IMR-90 (cell line): ENCODE measurements around the gene SUGCT. TPM values are rescaled to one million over a fixed set of nuclear protein-coding genes. Genes with fewer than 3 reads are reported as not detected.

Experiments used
- ATAC-seq: fragments of 200-7000 bp; cut with Tn5 transposase; 2 replicates; pipeline ENCODE4 v1.9.1; 2020; ENCODE audit warnings: low read depth, mild to moderate bottlenecking, moderate library complexity
- BruUV-seq: library from RNA; stranded (reverse); fragments of 400-500 nt; replicated peaks from 2 replicates; lab custom pipeline; 2021; lab: Mats Ljungman, UMichigan
- CTCF ChIA-PET: fragments of 300-600 bp; formaldehyde crosslinking; extraction: SDS; loops from one replicate; lab custom pipeline; 2021; ENCODE audit warnings: antibody characterized with exemption; lab: Yijun Ruan, JAX
- POLR2A ChIA-PET: fragments of 300-600 bp; sonication (Branson Sonifier 250); formaldehyde crosslinking; loops from one replicate; lab custom pipeline; 2022; ENCODE audit warnings: antibody characterized with exemption; ENCODE audit not compliant: unreplicated experiment; lab: Charles Lee
- DNase-seq: peaks from one replicate; pipeline ENCODE4 v3.0.0; 2013
- H2AFZ ChIP-seq: replicated peaks from 2 replicates; pipeline ENCODE3; 2013; ENCODE audit warnings: low read length, mild to moderate bottlenecking; ENCODE audit not compliant: poor library complexity
- H2AK5ac ChIP-seq: 2 replicates; pipeline ENCODE4 v1.6.1; 2013; ENCODE audit warnings: low read depth, low read length, inconsistent platforms
- H2AK9ac ChIP-seq: replicated peaks from 2 replicates; pipeline ENCODE3; 2013; ENCODE audit warnings: mild to moderate bottlenecking, low read depth, low read length, moderate library complexity; ENCODE audit not compliant: poor library complexity
- H2BK120ac ChIP-seq: 2 replicates; pipeline ENCODE4 v1.6.1; 2013; ENCODE audit warnings: low read depth, low read length, inconsistent platforms
- H2BK15ac ChIP-seq: 3 replicates; pipeline ENCODE4 v1.6.1; 2013; ENCODE audit warnings: low read depth, low read length, inconsistent platforms
- H2BK20ac ChIP-seq: 2 replicates; pipeline ENCODE4 v1.6.1; 2013; ENCODE audit warnings: low read depth, mild to moderate bottlenecking, inconsistent platforms, low read length, moderate library complexity
- H2BK5ac ChIP-seq: 2 replicates; pipeline ENCODE4 v1.6.1; 2013; ENCODE audit warnings: mild to moderate bottlenecking, low read depth, low read length, inconsistent platforms; ENCODE audit not compliant: poor library complexity, severe bottlenecking
- H3K14ac ChIP-seq: replicated peaks from 2 replicates; pipeline ENCODE4 v1.6.1; 2013; ENCODE audit warnings: low read depth, low read length, inconsistent platforms
- H3K18ac ChIP-seq: 2 replicates; pipeline ENCODE4 v1.6.1; 2013; ENCODE audit warnings: low read depth, low read length, control low read depth
- H3K23ac ChIP-seq: 2 replicates; pipeline ENCODE4 v1.6.1; 2013; ENCODE audit warnings: low read depth, low read length, inconsistent platforms
- H3K27ac ChIP-seq: 2 replicates; pipeline ENCODE4 v1.5.1; 2013; ENCODE audit warnings: mild to moderate bottlenecking, control low read depth, low read length; ENCODE audit not compliant: insufficient read depth
- H3K27me3 ChIP-seq: 2 replicates; pipeline ENCODE4 v1.6.1; 2013; ENCODE audit warnings: low read length; ENCODE audit not compliant: control insufficient read depth, insufficient read depth
- H3K36me3 ChIP-seq: 2 replicates; pipeline ENCODE4 v1.6.1; 2013; ENCODE audit warnings: low read length, mixed read lengths; ENCODE audit not compliant: control insufficient read depth, insufficient read depth
- H3K4ac ChIP-seq: 2 replicates; pipeline ENCODE4 v1.6.1; 2013; ENCODE audit warnings: low read depth, low read length, inconsistent platforms
- H3K4me1 ChIP-seq: 2 replicates; pipeline ENCODE4 v1.6.1; 2013; ENCODE audit warnings: low read length, mixed read lengths; ENCODE audit not compliant: control insufficient read depth, insufficient read depth
- H3K4me2 ChIP-seq: 2 replicates; pipeline ENCODE4 v1.6.1; 2013; ENCODE audit warnings: low read depth, mild to moderate bottlenecking, control low read depth, low read length, moderate library complexity
- H3K4me3 ChIP-seq: 2 replicates; pipeline ENCODE4 v1.5.1; 2013; ENCODE audit warnings: low read depth, mild to moderate bottlenecking, control low read depth, low read length, moderate library complexity; ENCODE audit not compliant: insufficient read depth
- H3K56ac ChIP-seq: 2 replicates; pipeline ENCODE4 v1.6.1; 2013; ENCODE audit warnings: low read length, inconsistent platforms; ENCODE audit not compliant: insufficient read depth; ENCODE audit errors: extremely low read depth
- H3K79me1 ChIP-seq, 2 experiments: 2 replicates each; pipeline ENCODE4 v1.6.1; 2013; ENCODE audit warnings: low read length in 2 of 2, inconsistent platforms in 1 of 2, low read depth in 1 of 2
- H3K9ac ChIP-seq: 2 replicates; pipeline ENCODE4 v1.6.1; 2013; ENCODE audit warnings: low read depth, low read length, control low read depth
- H3K9me1 ChIP-seq: 2 replicates; pipeline ENCODE4 v1.6.1; 2013; ENCODE audit warnings: low read length, inconsistent platforms; ENCODE audit not compliant: insufficient read depth
- H3K9me3 ChIP-seq: 2 replicates; pipeline ENCODE4 v1.6.1; 2013; ENCODE audit warnings: low read length; ENCODE audit not compliant: control insufficient read depth, insufficient read depth
- H4K20me1 ChIP-seq: 2 replicates; pipeline ENCODE4 v1.6.1; 2013; ENCODE audit warnings: low read length, inconsistent platforms; ENCODE audit not compliant: insufficient read depth
- H4K5ac ChIP-seq: 2 replicates; pipeline ENCODE4 v1.6.1; 2013; ENCODE audit warnings: mild to moderate bottlenecking, low read depth, low read length, control low read depth
- H4K8ac ChIP-seq, 2 experiments: 2 replicates each; pipeline ENCODE4 v1.6.1; 2013; ENCODE audit warnings: low read depth in 2 of 2, low read length in 2 of 2, control low read depth in 1 of 2, inconsistent platforms in 1 of 2
- H4K91ac ChIP-seq: 2 replicates; pipeline ENCODE4 v1.6.1; 2013; ENCODE audit warnings: low read depth, low read length, inconsistent platforms; ENCODE audit not compliant: insufficient read depth
- BHLHE40 ChIP-seq: fragments of 150-350 bp; IDR thresholded peaks from 2 replicates; pipeline ENCODE4 v1.6.1; 2016; ENCODE audit warnings: mild to moderate bottlenecking, low read depth, low read length
- CTCF ChIP-seq: conservative IDR thresholded peaks from 2 replicates; pipeline ENCODE4 v1.5.1; 2012; ENCODE audit warnings: mild to moderate bottlenecking, low read depth, low read length, improper control_type of control experiment
- FOS ChIP-seq: fragments of 150-350 bp; IDR thresholded peaks from 2 replicates; pipeline ENCODE4 v1.6.1; 2016; ENCODE audit warnings: low read depth, low read length
- RAD21 ChIP-seq: IDR thresholded peaks from 2 replicates; pipeline ENCODE4 v1.6.1; 2012; ENCODE audit warnings: low read length, improper control_type of control experiment
- RFX5 ChIP-seq: IDR thresholded peaks from 2 replicates; pipeline ENCODE4 v1.8.0; 2012; ENCODE audit warnings: low read depth, mild to moderate bottlenecking, low read length, moderate library complexity
- SMC3 ChIP-seq: fragments of 150-350 bp; IDR thresholded peaks from 2 replicates; pipeline ENCODE4 v1.6.1; 2016; ENCODE audit warnings: low read depth, mild to moderate bottlenecking, antibody characterized with exemption, low read length, moderate library complexity
- WGBS, 2 experiments: methylation state at CpG; one replicate each; pipeline versions ENCODE4 v1.1.5 to v1.1.7; 2013; ENCODE audit warnings: missing lambda C conversion rate in 2 of 2; ENCODE audit not compliant: insufficient read length in 1 of 2; ENCODE audit errors: extremely low coverage in 2 of 2; 5-methylcytosine and 5-hydroxymethylcytosine counted together
- dilution Hi-C: fragments of 300-500 bp; cut with HindIII; formaldehyde crosslinking; loops from one replicate; pipeline ENCODE4 v1.14.3; 2018; ENCODE audit warnings: low sequenced_read_pairs; ENCODE audit not compliant: unreplicated experiment
- in situ Hi-C: fragments of 300-500 bp; cut with MboI; formaldehyde crosslinking; loops from 3 replicates; pipeline ENCODE4 v1.14.3; 2019; ENCODE audit warnings: low sequenced_read_pairs, inconsistent platforms, mixed read lengths
- intact Hi-C: fragments of 100-400 bp; cut with micrococcal nuclease; formaldehyde crosslinking; loops from 2 replicates; pipeline ENCODE4 v1.10.0; 2022
- polyA plus RNA-seq, 3 experiments: library from polyadenylated mRNA; depleted of rRNA; stranded (reverse); fragments of >200 nt; gene quantifications; 2 replicates each; pipeline ENCODE4 v1.2.3, GENCODE V29; 2012; ENCODE audit warnings: low replicate concordance in 1 of 3
- total RNA-seq: library from RNA; depleted of rRNA; stranded (reverse); fragments of >200 nt; gene quantifications from 2 replicates; pipeline ENCODE4 v1.2.3, GENCODE V29; 2012

SUGCT gene
- total and polyA plus RNA-seq, 2 of the 4 experiments (the other 2 are of a cell fraction), result 5.9 to 8.3 TPM

- no peak for TF ChIP-seq BHLHE40
Measured at GRCh38 chr7:40833191-40833887, 698.5 kb downstream of the SUGCT start (continued).

GRCh38 chr7:40833888-40834234 lies 699.1 kb downstream of the SUGCT start:
- peak overlapping the region in 1 of 2 experiments; percentile 20; a peak in 1 of 4 replicates for H4K8ac ChIP-seq
- H3K4ac ChIP-seq, result 0 out of 2 replicates have a peak overlapping the region, but pooled peaks have one; percentile 12
- H3K23ac ChIP-seq, result no peak overlapping the region
- H3K9ac ChIP-seq, result no peak overlapping the region
- H3K27me3 ChIP-seq, result no peaks in the 10 kb centered on the region
- H3K27ac ChIP-seq, result no peak overlapping the region
- peak overlapping the region; percentile 11; the same call in 1 of the 2 replicates for H2AK5ac ChIP-seq
- no peak overlapping the region for H3K4me3 ChIP-seq
- H4K20me1 ChIP-seq, result no peaks in the 10 kb centered on the region
- no peak overlapping the region for H3K4me2 ChIP-seq
- dilution Hi-C loops, result no loop called here
- H3K4me1 ChIP-seq, result 0 out of 2 replicates have a peak, but pooled peaks cover 4% of the 10 kb centered on the region
- intact Hi-C loops, result loop anchor here (2.0 kb wide), 1 partner anchor 867 kb away; no protein-coding TSS in a partner anchor
- H3K56ac ChIP-seq, result no peak overlapping the region
- no peaks in the 10 kb centered on the region for H3K9me3 ChIP-seq
- H3K18ac ChIP-seq, result no peak overlapping the region; the same call in 1 of the 2 replicates
- H3K36me3 ChIP-seq, result no peaks in the 10 kb centered on the region
- no peaks in the 10 kb centered on the region for H3K9me1 ChIP-seq
- no peaks in the 10 kb centered on the region for H3K79me1 ChIP-seq
- TF ChIP-seq RFX5, result no peak
- TF ChIP-seq CTCF, result peak; percentile 50
- TF ChIP-seq FOS, result no peak
- peak; percentile 47 for TF ChIP-seq SMC3
- TF ChIP-seq RAD21, result peak; percentile 65
- no peak overlapping the region for H2AFZ ChIP-seq
- WGBS, 2 experiments, result no CpG with 5 or more reads among the region's 2 CpGs
- no peak overlapping the region for H4K91ac ChIP-seq
- H3K14ac ChIP-seq, result no peak overlapping the region
- no peak overlapping the region for H4K5ac ChIP-seq
- POLR2A ChIA-PET, result no interaction called here
- H2BK120ac ChIP-seq, result 0 out of 2 replicates have a peak overlapping the region, but pooled peaks have one; percentile 41
- H2BK15ac ChIP-seq, result peak overlapping the region; percentile 39; the same call in 1 of the 3 replicates
- peak overlapping the region; percentile 73; the same call in 1 of the 2 replicates for H2BK20ac ChIP-seq
- no peak overlapping the region for H2AK9ac ChIP-seq
- in situ Hi-C loops, result no loop called here
- no peak overlapping the region for H2BK5ac ChIP-seq
- CTCF ChIA-PET, result interaction anchor here (0.6 kb wide), 1 partner anchor 550 kb away, joined by 3 read pairs; no protein-coding TSS in a partner anchor
- BruUV-seq, result no TSS peak
- ATAC-seq (peak; percentile 80), DNase-seq (peak; percentile 55)
